SK-N-SH (cell line): ENCODE results near the gene RBM12. TPM values are rescaled to one million over a fixed set of nuclear protein-coding genes. Genes with fewer than 3 reads are reported as not detected.

Experiments used
- CTCF ChIA-PET: fragments of 300-600, 350-600 bp; formaldehyde crosslinking; extraction: SDS; loops from one replicate; lab custom pipeline; 2021; lab: Yijun Ruan, JAX
- POLR2A ChIA-PET: fragments of 350-600 bp; sonication (Branson Sonifier 250); formaldehyde crosslinking; extraction: SDS; loops from one replicate; lab custom pipeline; 2020; ENCODE audit warnings: antibody characterized with exemption, inconsistent platforms; lab: Yijun Ruan, JAX
- DNase-seq: peaks from one replicate; pipeline ENCODE4 v3.0.0; 2012
- H2AFZ ChIP-seq: fragments of 200-600 bp; sonication (generic); 2 replicates; pipeline ENCODE4 v1.8.1; 2016; ENCODE audit warnings: antibody characterized with exemption, mild to moderate bottlenecking, low read depth
- H3F3A ChIP-seq: fragments of 200-600 bp; sonication (generic); replicated peaks from 2 replicates; pipeline ENCODE3; 2016; ENCODE audit warnings: antibody characterized with exemption, mild to moderate bottlenecking; ENCODE audit not compliant: insufficient read depth
- H3K27ac ChIP-seq, 2 experiments: fragments of 200-500 bp in 1 of 2; fragments of 200-600 bp in 1 of 2; sonication (Bioruptor generic) in 1 of 2; sonication (generic), shearing (Covaris generic) in 1 of 2; 2 replicates each; pipeline versions ENCODE4 v1.5.1 to v1.6.1; 2014 to 2016; ENCODE audit warnings: low read depth in 2 of 2, inconsistent platforms in 1 of 2, low read length in 1 of 2, mild to moderate bottlenecking in 1 of 2, mixed read lengths in 1 of 2
- H3K27me3 ChIP-seq: fragments of 200-600 bp; sonication (generic), shearing (Covaris generic); 2 replicates; pipeline ENCODE4 v1.6.1; 2016; ENCODE audit warnings: mixed run types; ENCODE audit not compliant: insufficient read depth
- H3K36me3 ChIP-seq, 2 experiments: fragments of 200-500 bp in 1 of 2; fragments of 200-600 bp in 1 of 2; sonication (Bioruptor generic) in 1 of 2; sonication (generic) in 1 of 2; replicated peaks in 1 of 2; 2 replicates each; pipeline versions ENCODE3 to v1.5.1; 2014 to 2016; ENCODE audit warnings: low read length in 1 of 2, mild to moderate bottlenecking in 1 of 2; ENCODE audit not compliant: insufficient read depth in 2 of 2, control insufficient read depth in 1 of 2
- H3K4me1 ChIP-seq, 2 experiments: fragments of 200-500 bp in 1 of 2; fragments of 200-600 bp in 1 of 2; sonication (Bioruptor generic) in 1 of 2; sonication (generic), shearing (Covaris generic) in 1 of 2; 2 replicates each; pipeline versions ENCODE4 v1.5.1 to v1.6.1; 2014 to 2016; ENCODE audit warnings: low read depth in 1 of 2, low read length in 1 of 2, mixed run types in 1 of 2; ENCODE audit not compliant: insufficient read depth in 2 of 2, control insufficient read depth in 1 of 2
- H3K4me2 ChIP-seq: fragments of 200-600 bp; sonication (generic), shearing (Covaris generic); 2 replicates; pipeline ENCODE4 v1.6.1; 2017; ENCODE audit warnings: mixed run types
- H3K4me3 ChIP-seq, 2 experiments: fragments of 200-500 bp in 1 of 2; fragments of 200-600 bp in 1 of 2; sonication (Bioruptor generic) in 1 of 2; sonication (generic), shearing (Covaris generic) in 1 of 2; 2 replicates each; pipeline versions ENCODE4 v1.5.1 to v1.8.1; 2014 to 2016; ENCODE audit warnings: low read depth in 2 of 2, inconsistent platforms in 1 of 2, low read length in 1 of 2, mild to moderate bottlenecking in 1 of 2, mixed read lengths in 1 of 2, moderate library complexity in 1 of 2
- H3K79me2 ChIP-seq: fragments of 200-600 bp; sonication (generic); 2 replicates; pipeline ENCODE4 v1.8.1; 2017; ENCODE audit warnings: mild to moderate bottlenecking; ENCODE audit not compliant: insufficient read depth
- H3K9ac ChIP-seq: fragments of 200-600 bp; sonication (generic); 2 replicates; pipeline ENCODE4 v1.6.1; 2017; ENCODE audit warnings: mixed run types
- H3K9me2 ChIP-seq: fragments of 200-600 bp; sonication (generic); 2 replicates; pipeline ENCODE4 v1.6.1; 2017; ENCODE audit warnings: mixed run types
- H3K9me3 ChIP-seq: fragments of 200-600 bp; sonication (generic); 2 replicates; pipeline ENCODE4 v1.6.1; 2017; ENCODE audit warnings: mixed run types, mild to moderate bottlenecking, moderate library complexity
- H4K20me1 ChIP-seq: fragments of 200-600 bp; sonication (generic); 2 replicates; pipeline ENCODE4 v1.6.1; 2017; ENCODE audit warnings: mild to moderate bottlenecking, mixed run types; ENCODE audit not compliant: insufficient read depth
- CHD2 ChIP-seq: fragments of 150-350 bp; IDR thresholded peaks from 2 replicates; pipeline ENCODE4 v1.6.1; 2018; ENCODE audit warnings: low read length; ENCODE audit not compliant: partially characterized antibody
- ELF1 ChIP-seq: IDR thresholded peaks from 2 replicates; pipeline ENCODE4 v1.4.0; 2012
- EZH2phosphoT487 ChIP-seq: fragments of 200-600 bp; sonication (generic); IDR thresholded peaks from 2 replicates; pipeline ENCODE4 v1.6.1; 2017; ENCODE audit warnings: low read depth, mixed run types, mild to moderate bottlenecking, antibody characterized with exemption, moderate library complexity, borderline replicate concordance
- FOXM1 ChIP-seq: IDR thresholded peaks from 2 replicates; pipeline ENCODE4 v1.4.0; 2012; ENCODE audit warnings: low read depth, mild to moderate bottlenecking
- MAX ChIP-seq: IDR thresholded peaks from 2 replicates; pipeline ENCODE4 v1.4.0; 2012; ENCODE audit warnings: low read depth
- RCOR1 ChIP-seq: fragments of 150-350 bp; IDR thresholded peaks from 2 replicates; pipeline ENCODE4 v1.6.1; 2017; ENCODE audit warnings: antibody characterized with exemption, low read length
- RFX5 ChIP-seq: IDR thresholded peaks from 2 replicates; pipeline ENCODE4 v1.6.1; 2012; ENCODE audit warnings: mild to moderate bottlenecking, improper control_type of control experiment, low read length
- YY1 ChIP-seq: IDR thresholded peaks from 2 replicates; pipeline ENCODE4 v1.4.0; 2012; ENCODE audit warnings: low read depth, mild to moderate bottlenecking
- ZBTB33 ChIP-seq: IDR thresholded peaks from 2 replicates; pipeline ENCODE4 v1.4.0; 2012; ENCODE audit warnings: low read depth, borderline replicate concordance
- WGBS: methylation state at CpG from one replicate; pipeline ENCODE4 v1.1.6; 2017; ENCODE audit warnings: low lambda C conversion rate; 5-methylcytosine and 5-hydroxymethylcytosine counted together
- polyA plus RNA-seq, 3 experiments: library from polyadenylated mRNA; depleted of rRNA; stranded (reverse); fragments of >200 nt; gene quantifications; 2 replicates each; pipeline ENCODE4 v1.2.3, GENCODE V29; 2012
- TF ChIP-seq, protein P1 (sequence below): IDR thresholded peaks from 2 replicates; pipeline ENCODE4 v1.6.1; 2012; ENCODE audit warnings: mild to moderate bottlenecking, low read depth, low read length, moderate library complexity
- TF ChIP-seq, protein P2 (sequence below): IDR thresholded peaks from 2 replicates; pipeline ENCODE4 v1.4.0; 2012; ENCODE audit warnings: low read depth, borderline replicate concordance
- TF ChIP-seq, protein P3 (sequence below): fragments of 150-350 bp; IDR thresholded peaks from 2 replicates; pipeline ENCODE4 v1.6.1; 2016; ENCODE audit warnings: mild to moderate bottlenecking, low read depth, low read length
- TF ChIP-seq, protein P4 (sequence below): fragments of 200-600 bp; sonication (generic); IDR thresholded peaks from 2 replicates; pipeline ENCODE4 v1.6.1; 2017; ENCODE audit warnings: antibody characterized with exemption, mild to moderate bottlenecking, moderate library complexity

RBM12 gene
- polyA plus RNA-seq, 1 of the 3 experiments (the other 2 are of a cell fraction) = 41.9 TPM

DNA sequence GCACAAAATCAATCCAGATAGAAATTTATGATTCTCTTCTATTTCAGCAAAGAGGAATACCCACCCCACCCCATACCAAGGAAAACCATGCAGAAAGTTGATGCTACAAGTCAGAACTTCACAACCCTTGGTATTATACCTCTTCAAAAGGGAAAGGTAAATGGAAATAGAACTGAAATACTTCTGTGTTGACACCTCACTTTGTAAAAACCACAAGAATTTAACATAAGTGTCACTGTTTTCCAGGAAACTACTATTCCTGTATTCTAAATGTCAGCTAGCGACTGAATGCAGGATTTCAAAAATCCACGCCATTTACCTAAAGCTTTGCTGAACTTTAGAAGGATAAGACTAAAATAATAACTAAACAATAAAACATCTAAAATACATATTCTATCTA is 3.6 kb downstream of the RBM12 start:
- WGBS = 89% methylated on average over 2 of the region's 2 CpGs
- CTCF ChIA-PET = interaction anchor here (2.9 kb wide), 1 partner anchor 42 kb away, joined by 16 read pairs; no protein-coding TSS in a partner anchor

More for the DNA sequence above, 3.6 kb downstream of the RBM12 start:
- Histone ChIP-seq H3K9me3 (no peaks in the 10 kb centered on the region), H2AFZ (no peak overlapping the region), H3K27me3 (no peaks in the 10 kb centered on the region), H4K20me1 (peaks cover 80% of the 10 kb centered on the region), H3K4me2 (peak overlapping the region; percentile 97), H3K4me3 (peak overlapping the region in 1 of 2 experiments; percentile 83; a peak in 2 of 4 replicates), H3K36me3 (peaks cover 5 to 9% of the 10 kb centered on the region in 2 experiments), H3F3A (peaks cover 28% of the 10 kb centered on the region), H3K79me2 (peaks cover 88% of the 10 kb centered on the region), H3K4me1 (peaks cover 10 to 13% of the 10 kb centered on the region in 2 experiments; a peak in 2 of 4 replicates)
- POLR2A ChIA-PET = interaction anchor here (1.2 kb wide), 1 partner anchor 45 kb away, joined by 3 read pairs; the partner anchor contains the start of gene SPAG4
- DNase-seq = no peak
- TF ChIP-seq CHD2 (no peak), YY1 (no peak), RFX5 (no peak), EZH2phosphoT487 (no peak), MAX (no peak), ZBTB33 (no peak), ELF1 (no peak), FOXM1 (no peak), RCOR1 (no peak)
- TF ChIP-seq, protein P1, sequence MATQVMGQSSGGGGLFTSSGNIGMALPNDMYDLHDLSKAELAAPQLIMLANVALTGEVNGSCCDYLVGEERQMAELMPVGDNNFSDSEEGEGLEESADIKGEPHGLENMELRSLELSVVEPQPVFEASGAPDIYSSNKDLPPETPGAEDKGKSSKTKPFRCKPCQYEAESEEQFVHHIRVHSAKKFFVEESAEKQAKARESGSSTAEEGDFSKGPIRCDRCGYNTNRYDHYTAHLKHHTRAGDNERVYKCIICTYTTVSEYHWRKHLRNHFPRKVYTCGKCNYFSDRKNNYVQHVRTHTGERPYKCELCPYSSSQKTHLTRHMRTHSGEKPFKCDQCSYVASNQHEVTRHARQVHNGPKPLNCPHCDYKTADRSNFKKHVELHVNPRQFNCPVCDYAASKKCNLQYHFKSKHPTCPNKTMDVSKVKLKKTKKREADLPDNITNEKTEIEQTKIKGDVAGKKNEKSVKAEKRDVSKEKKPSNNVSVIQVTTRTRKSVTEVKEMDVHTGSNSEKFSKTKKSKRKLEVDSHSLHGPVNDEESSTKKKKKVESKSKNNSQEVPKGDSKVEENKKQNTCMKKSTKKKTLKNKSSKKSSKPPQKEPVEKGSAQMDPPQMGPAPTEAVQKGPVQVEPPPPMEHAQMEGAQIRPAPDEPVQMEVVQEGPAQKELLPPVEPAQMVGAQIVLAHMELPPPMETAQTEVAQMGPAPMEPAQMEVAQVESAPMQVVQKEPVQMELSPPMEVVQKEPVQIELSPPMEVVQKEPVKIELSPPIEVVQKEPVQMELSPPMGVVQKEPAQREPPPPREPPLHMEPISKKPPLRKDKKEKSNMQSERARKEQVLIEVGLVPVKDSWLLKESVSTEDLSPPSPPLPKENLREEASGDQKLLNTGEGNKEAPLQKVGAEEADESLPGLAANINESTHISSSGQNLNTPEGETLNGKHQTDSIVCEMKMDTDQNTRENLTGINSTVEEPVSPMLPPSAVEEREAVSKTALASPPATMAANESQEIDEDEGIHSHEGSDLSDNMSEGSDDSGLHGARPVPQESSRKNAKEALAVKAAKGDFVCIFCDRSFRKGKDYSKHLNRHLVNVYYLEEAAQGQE = no peak
- TF ChIP-seq, protein P2, sequence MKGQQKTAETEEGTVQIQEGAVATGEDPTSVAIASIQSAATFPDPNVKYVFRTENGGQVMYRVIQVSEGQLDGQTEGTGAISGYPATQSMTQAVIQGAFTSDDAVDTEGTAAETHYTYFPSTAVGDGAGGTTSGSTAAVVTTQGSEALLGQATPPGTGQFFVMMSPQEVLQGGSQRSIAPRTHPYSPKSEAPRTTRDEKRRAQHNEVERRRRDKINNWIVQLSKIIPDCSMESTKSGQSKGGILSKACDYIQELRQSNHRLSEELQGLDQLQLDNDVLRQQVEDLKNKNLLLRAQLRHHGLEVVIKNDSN = no peak
- TF ChIP-seq, protein P3, sequence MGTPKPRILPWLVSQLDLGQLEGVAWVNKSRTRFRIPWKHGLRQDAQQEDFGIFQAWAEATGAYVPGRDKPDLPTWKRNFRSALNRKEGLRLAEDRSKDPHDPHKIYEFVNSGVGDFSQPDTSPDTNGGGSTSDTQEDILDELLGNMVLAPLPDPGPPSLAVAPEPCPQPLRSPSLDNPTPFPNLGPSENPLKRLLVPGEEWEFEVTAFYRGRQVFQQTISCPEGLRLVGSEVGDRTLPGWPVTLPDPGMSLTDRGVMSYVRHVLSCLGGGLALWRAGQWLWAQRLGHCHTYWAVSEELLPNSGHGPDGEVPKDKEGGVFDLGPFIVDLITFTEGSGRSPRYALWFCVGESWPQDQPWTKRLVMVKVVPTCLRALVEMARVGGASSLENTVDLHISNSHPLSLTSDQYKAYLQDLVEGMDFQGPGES = no peak
- TF ChIP-seq, protein P4, sequence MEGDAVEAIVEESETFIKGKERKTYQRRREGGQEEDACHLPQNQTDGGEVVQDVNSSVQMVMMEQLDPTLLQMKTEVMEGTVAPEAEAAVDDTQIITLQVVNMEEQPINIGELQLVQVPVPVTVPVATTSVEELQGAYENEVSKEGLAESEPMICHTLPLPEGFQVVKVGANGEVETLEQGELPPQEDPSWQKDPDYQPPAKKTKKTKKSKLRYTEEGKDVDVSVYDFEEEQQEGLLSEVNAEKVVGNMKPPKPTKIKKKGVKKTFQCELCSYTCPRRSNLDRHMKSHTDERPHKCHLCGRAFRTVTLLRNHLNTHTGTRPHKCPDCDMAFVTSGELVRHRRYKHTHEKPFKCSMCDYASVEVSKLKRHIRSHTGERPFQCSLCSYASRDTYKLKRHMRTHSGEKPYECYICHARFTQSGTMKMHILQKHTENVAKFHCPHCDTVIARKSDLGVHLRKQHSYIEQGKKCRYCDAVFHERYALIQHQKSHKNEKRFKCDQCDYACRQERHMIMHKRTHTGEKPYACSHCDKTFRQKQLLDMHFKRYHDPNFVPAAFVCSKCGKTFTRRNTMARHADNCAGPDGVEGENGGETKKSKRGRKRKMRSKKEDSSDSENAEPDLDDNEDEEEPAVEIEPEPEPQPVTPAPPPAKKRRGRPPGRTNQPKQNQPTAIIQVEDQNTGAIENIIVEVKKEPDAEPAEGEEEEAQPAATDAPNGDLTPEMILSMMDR = no peak
- TF ChIP-seq, all 33 proteins: peak for 0
- Histone ChIP-seq H3K9ac (peak overlapping the region; percentile 98; the same call in 1 of the 2 replicates), H3K9me2 (no peaks in the 10 kb centered on the region), H3K27ac (no peak overlapping the region)
